NCI-H2107 (cell line): ENCODE measurements around the gene FAM118A.
"Not testable (repeated sequence)": the region's sequence is repeated elsewhere in the genome, so short reads cannot be mapped to it uniquely, and the experiment has no call there.

Experiments
- DNase-seq: peaks from one replicate; lab custom pipeline; 2025; lab: John Stamatoyannopoulos, UW

Gene FAM118A

GRCh38 chr22:45310331-45310976 is 720 bp downstream of the FAM118A start:
- no peak for DNase-seq

GRCh38 chr22:45310977-45311531 is 1.3 kb downstream of the FAM118A start:
- DNase-seq = no peak

- no peak for DNase-seq
Observed at GRCh38 chr22:45312415-45312814, 2.7 kb downstream of the FAM118A start.

GRCh38 chr22:45312856-45313255 is 3.1 kb downstream of the FAM118A start:
- DNase-seq = no peak

- DNase-seq = no peak
Observed at GRCh38 chr22:45314054-45314721, 4.5 kb downstream of the FAM118A start.

GRCh38 chr22:45314786-45315185 is 5.1 kb downstream of the FAM118A start:
- no peak for DNase-seq

- DNase-seq = no peak
Observed at GRCh38 chr22:45316796-45317526, 7.2 kb downstream of the FAM118A start.

GRCh38 chr22:45317551-45318167 is 7.9 kb downstream of the FAM118A start:
- DNase-seq = no peak

GRCh38 chr22:45318168-45318557 is 8.4 kb downstream of the FAM118A start:
- peak; percentile 36 for DNase-seq

GRCh38 chr22:45318558-45319323 is 9.0 kb downstream of the FAM118A start:
- DNase-seq = no peak

- no peak for DNase-seq
Observed at GRCh38 chr22:45319324-45319685, 9.6 kb downstream of the FAM118A start.

- DNase-seq = no peak
Observed at GRCh38 chr22:45320357-45320976, 10.7 kb downstream of the FAM118A start.

- DNase-seq = no peak
Observed at GRCh38 chr22:45321827-45322226, 12.1 kb downstream of the FAM118A start.

- DNase-seq = no peak
Observed at GRCh38 chr22:45322873-45323525, 13.3 kb downstream of the FAM118A start.

- no peak for DNase-seq
Observed at GRCh38 chr22:45323695-45324094, 14.0 kb downstream of the FAM118A start.

- no peak for DNase-seq
Observed at GRCh38 chr22:45324311-45324711, 14.6 kb downstream of the FAM118A start.

GRCh38 chr22:45328261-45328660 is 18.5 kb downstream of the FAM118A start:
- DNase-seq = not testable (repeated sequence)

- no peak for DNase-seq
Observed at GRCh38 chr22:45328822-45329529, 19.2 kb downstream of the FAM118A start.

GRCh38 chr22:45329530-45329936 is 19.8 kb downstream of the FAM118A start:
- DNase-seq = no peak

GRCh38 chr22:45330548-45330947 is 20.8 kb downstream of the FAM118A start:
- no peak for DNase-seq
